Activated CD8-positive, alpha-beta memory T cell treated with anti-CD3 and anti-CD28 coated beads, Interleukin-2, amount 50 U/mL, for 4 hours (primary cell): Measurements from ENCODE around the gene GLI3.

Experiments used
- DNase-seq: peaks from one replicate; pipeline ENCODE4 v3.0.0-alpha.2; 2020

GLI3 gene

DNA sequence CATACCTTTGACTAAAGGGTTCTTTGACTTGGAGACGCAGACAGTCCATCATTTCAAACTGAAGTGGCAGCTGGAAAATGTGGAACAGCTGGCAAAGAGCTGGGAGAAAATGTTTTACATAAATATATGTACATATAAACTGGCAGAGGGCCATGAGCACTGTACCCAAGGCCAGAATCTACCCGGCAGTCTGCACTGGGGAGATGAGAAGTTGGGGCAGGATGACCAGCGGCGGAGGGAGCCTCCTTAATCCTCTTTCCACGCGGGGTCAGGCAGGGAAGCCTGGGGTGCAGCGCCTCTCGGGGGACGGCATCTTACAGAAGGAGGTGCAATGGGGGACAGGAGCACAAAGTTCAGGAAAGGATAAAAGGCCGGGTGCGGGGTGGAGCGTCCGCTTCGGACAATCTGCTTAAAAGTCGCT is 1.3 kb downstream of the GLI3 start:
- DNase-seq: no peak

DNA sequence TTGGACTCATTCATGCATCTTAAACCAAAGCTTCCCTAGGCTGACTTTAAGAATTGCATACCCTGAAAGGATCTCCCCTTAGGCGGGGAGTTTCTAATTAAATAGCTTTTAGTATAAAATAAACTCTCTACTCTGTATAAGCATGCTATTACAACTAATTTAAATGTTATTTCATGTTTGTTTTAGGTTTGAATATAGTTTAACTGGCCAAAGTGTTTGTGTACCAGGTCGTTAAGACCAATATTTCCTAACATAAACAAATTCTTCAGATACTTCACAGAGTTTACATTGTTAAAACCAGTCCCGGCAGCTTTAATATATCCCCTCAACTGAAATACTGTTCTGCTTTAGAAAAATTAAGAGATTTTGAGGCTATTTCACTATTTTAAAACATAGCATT is 2.3 kb downstream of the GLI3 start:
- DNase-seq: no peak

DNA sequence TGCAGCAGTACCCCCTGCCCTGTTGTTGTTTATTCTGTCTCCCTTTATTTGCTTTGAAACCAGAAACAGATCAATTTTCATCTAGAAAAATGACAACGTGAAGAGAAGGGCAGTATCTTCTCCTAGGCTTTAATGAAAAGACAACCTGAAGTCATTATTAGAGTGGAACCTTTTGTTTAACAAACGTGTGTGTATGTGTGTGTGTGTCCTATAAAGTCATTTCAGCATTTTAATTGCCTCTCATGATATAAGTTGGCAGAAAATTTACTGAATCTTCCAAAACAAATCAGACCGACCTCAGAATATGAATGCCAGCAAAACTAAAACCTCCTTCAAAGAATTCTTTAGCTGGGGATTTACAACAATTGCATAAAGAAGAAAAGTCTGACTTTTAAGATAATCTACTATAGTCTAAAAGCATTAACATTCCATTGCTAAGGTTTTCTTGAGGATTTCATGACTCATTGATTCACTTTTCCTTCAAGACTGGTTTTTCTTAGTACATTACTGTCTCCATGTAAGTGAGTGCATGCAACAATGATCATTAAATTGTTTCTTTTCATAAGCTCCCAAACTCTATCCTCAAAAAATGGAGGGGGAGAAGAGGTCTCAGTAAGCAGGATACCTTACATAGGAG is 3.2 kb downstream of the GLI3 start:
- no peak for DNase-seq

DNA sequence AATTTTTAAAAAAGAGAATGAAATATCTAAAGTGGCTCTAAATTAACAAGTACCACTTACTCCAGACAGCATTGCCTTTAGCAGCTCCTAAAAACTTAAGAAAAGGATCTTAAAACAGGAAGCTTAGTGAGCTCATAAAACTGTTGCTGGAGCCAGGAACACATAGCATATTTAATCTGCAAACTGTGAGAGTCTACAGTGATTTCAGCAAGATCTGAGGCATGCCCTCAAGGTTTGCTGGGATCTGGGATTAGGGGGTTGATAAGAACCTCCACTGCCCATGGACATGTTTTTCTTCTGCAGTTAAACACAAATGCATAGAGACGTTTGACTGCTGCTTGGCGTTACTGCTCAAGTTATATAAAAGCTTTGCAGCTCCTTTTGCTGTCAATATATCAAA is 3.8 kb downstream of the GLI3 start:
- DNase-seq: no peak

DNA sequence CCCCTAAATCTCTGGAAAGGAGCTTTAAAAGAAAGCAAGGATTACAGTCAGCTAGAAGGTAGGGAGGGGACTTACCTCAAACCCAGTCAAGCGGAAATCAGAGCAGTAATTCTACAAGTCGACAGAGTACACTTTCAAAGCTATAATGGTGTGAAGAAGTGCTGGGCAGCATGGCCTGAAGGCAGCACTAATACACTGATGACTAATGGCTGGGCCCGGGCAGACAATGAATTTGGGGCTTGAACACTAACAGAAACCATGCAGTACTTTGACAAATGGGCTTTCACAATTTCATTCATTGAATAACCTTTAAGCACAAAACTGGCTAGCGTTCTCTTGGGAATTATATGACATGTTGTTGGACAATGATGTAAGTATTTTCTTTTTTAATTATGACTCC is 4.7 kb downstream of the GLI3 start:
- DNase-seq: no peak

DNA sequence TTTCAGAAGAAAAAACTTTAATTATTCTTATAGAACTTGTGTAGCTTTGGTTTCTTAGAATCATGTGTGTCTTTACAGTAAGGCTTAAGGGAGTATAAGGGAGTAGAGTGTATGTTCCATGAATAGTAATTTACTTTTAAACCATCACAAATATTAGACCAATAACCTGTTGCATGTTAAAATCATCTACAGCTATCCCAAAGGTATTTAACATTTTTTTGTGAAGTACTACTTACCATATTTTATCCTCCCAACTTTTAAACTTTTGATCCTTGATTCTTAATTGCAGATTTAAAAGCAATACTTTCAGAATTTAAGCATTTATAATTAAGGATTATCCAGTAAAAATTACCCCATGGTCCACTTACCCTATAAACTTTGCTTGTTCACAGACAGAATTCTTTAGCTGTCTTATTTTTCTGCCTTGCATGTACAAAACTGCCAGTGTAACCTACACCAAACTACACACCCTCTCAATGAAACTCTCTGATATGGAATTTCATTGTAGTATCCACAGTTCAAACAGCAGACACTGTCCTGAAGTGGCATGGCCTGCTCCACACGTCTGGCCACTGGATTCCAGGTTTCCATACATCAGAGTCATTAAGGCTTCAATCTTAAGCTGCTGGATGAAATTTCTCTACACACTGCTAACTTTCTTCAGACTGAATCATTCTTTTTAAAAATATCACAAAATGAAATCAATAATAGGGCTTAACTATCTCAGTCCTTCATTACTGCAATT is 5.8 kb downstream of the GLI3 start:
- DNase-seq: no peak

DNA sequence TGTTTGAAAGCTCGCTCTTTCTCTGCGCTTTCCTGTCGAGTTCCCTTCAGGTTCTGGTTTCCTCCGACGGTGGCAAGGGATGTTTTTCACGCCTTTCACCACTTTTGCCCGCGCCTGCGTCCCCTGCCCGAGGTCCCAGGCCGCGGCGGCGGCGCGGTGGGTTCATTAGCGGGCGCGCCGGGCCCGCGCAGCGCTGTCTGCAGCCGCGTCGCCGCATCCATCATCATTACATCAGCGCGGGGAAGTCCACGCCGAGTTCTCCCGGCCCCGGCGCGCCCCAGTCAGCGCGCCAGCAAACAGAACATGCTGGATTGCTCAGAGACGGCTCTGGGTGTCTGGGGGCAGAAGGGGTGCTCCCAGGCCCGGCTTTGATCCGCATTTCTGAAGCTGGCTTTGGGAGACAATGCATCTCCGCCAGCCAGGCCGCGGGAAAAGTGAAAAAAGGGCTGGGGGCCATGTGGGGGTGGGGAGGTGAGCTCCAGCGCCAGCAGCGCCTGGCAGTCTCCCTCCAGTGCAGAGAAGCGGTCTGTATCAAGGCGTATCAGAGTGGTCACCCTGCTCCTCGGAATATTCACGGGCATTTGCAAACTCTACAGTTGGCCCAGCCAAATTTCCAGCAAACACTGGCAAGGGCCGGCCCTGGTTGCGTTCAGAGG is 8.9 kb downstream of the GLI3 start:
- DNase-seq: no peak

DNA sequence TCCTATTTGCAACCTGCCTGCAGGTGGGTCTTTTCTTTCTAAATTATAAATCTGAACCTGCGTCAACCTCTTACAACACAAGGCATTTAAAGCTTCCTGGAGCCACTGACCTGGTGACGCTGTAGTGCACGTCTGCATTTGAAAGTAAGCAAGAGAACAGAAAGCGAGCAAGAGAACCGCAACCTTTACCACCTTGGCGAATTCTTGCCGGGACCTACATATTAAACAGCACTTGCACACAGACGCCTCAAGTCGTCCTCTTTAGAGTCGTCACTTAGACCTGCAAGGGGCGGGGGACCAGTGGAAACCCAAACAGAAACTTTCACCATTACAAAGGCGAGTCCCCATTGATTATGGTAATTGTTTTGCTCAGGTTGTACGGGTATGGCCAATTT is 9.5 kb downstream of the GLI3 start:
- no peak for DNase-seq

DNA sequence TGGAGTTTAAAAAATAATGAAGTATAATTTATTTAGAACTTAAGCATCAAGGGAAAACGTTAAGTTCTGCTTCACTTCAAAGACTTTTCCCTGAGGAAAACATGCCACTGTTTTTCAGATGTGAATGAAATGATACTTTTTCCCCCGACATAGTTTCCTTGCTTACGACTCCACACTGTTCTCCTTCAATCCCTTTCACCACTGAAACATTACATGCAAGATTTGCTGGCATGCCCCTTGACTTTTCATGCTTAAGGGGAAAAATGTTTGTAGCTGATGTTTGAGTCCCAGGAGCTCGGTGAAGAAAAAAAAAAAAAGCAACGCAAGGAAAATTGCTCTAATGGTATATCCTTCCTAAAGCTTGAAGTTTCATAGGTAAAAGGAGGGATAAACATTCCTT is 10.0 kb downstream of the GLI3 start:
- no peak for DNase-seq

DNA sequence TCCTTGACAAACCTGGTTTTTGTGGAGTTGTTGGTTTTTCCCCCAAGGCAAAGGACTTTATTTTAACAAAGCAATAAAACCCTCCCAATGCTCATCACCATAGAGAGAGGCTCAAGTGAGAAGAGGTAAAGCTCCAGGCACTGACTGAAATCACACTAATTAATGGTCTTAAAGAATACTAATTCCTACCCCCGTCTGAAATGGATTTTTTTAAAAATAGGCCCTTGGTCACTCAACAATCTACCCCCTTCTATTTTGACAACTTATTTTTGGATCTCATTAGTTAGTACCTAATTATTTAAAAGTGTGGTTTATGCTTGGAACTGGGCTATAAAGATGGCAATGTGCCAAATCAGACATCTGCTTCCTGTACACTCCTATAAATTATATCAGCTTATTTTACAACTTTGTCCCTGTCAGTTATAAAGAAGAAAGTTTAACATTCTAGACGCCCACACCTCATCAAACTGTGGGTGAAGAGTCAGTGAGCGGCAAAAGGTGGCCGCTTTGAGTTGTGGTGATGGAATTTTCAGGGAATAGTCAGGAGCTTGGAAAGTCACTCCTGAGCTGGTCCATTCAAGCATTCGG is 10.6 kb downstream of the GLI3 start:
- no peak for DNase-seq

DNA sequence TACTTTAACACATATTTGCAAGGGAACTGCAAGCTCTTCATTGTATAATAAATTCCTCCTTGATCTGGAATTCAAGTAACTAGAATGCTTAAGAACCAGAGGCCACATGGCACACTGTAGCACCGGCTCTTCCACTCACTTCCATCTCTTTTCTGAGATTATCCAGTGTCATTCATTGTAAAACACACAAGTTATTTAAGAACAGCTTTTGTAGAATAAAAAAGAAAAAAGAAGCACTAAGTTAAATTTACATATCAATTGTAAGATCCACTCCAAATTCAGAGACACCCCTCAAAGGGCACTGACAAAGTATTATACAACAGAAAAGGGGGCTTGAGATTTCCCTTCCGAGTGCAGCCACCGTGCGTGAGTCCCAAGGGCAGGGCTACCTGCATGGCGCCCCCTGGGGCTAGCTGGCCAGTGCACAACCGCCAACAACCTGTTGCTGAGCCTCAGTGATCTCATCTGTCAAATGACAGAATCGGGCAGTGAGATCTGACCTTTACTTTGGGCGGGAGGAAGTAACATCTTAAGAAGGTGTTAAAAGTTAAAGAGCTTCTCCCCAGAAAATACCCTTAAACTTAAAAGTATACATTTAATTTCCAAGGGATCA is 12.5 kb downstream of the GLI3 start:
- DNase-seq: no peak

DNA sequence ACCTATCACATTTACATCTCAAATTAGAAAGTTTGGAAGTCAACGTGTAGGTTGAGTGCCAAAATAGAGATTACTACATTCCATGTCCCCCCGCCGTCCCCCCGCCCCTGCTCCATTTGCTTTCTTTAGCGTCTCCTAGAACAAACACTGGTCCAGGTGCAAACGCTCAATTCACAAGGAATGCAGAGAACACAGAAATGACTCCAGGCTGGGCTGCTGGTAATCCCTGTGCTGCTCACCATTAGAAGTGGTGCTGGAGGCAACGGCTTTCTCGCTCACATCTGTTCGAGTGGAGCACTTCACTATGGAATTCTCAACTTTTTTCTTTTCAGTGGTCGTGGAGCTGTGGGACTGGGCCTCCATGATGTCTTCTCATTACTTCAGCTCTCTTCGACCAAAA is 14.1 kb downstream of the GLI3 start:
- no peak for DNase-seq

DNA sequence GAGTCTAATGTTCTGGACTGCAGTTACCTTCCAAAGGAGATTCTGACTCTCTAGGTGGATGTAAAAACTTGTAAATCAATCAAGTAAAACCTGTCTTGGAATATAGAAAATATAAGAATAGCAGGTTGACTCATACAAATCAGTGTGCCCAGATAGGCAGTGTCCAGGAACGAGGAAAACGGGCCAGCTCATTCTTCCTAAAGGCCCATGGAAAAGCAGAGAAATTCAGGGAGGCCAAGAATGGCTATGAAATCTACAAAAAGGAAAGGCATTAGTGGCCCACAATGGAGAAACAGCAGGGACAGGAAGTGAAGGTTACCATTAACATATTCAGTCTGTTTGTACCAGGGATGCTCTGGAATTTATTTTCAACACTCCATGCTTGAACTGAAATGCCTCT is 14.9 kb downstream of the GLI3 start:
- no peak for DNase-seq

DNA sequence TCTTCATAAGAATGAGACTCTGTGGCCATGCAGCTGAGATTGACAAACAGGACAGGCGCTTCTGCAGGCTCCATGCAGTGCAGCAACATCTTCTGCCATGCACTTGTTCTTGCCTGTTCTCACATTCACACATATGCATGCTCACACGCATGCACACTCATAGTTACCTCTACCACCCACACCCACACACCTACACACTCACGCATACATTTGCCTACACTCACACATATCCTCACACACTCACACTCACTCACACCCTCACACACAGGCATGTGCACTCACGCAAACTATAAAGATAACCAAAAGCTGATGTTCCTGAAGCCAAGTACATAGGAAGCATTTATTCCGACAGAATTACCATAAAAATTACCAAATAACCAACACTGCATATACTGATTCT is 15.7 kb downstream of the GLI3 start:
- DNase-seq: no peak

DNA sequence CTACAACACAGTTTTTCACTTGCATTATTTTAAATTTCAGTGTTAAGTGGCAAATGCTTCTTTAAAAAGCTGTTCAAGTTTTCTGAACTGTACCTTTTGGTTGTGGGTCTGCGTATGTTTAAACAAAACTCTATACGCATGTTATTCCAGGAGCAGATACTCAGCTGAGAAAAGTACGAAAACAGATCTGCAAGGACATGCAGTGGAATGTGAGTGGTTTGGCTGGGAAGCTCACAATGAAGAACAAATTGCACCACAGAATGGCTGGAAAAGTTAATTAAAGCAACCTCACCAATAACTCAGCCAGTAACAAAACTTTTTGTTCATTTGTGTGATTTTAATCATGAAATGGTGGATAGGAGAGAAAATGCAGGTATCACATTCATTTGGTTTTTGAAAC is 17.6 kb downstream of the GLI3 start:
- DNase-seq: no peak

DNA sequence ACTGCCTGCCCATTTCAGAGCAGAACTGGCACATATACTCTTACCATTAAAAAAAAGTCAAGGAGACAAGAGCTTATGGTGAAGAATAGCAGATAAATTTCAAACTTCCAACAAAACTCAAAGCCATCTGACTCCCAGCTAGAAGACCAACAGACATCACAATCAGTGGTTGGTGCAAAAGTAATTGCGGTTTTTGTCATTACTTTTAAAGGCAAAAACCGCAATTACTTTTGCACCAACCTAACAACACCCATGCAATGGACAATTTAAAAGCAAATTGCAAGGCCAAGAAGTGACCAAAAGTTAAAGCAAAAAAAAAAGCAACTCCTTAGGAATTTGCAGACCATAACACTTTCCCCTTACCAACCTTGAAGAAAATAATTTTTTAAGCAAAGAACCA is 18.8 kb downstream of the GLI3 start:
- DNase-seq: no peak

DNA sequence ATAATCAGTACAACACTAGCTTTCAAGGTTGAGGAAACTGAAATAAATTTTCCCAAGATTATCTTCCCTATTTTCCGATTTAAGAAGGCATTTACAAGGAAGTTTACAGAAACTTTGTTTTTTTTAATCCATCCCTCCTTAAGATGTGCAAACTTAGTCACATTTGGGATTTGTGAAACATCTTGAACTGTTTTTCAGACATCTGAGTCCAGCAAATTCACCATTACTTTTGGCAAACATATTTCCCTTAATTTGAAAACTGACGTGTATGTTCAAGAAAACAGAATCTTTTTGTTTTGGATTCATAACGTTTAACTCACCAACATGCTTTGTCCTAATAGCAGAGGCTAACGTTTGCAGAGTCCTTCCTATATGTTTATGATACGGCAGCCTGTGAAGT is 19.5 kb downstream of the GLI3 start:
- DNase-seq: no peak

DNA sequence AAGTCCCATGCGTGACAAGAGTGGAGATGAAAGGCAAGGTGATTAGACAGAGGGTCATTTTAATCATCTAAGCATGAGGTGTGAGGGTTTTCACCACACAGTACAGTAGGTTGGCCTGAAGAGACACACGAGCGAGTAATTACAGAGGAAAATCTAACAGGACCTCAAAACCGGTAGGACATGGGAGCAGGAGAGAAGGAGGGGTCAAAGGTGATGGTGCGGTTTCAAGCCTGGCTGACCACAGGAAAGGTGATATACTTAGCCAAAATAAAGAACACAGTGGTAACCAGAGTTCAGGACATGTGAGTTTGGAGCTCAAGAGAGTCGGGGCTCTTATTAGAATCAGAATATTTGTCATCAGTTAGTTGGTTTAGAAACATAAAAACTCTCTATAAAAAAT is 20.0 kb downstream of the GLI3 start:
- no peak for DNase-seq

DNA sequence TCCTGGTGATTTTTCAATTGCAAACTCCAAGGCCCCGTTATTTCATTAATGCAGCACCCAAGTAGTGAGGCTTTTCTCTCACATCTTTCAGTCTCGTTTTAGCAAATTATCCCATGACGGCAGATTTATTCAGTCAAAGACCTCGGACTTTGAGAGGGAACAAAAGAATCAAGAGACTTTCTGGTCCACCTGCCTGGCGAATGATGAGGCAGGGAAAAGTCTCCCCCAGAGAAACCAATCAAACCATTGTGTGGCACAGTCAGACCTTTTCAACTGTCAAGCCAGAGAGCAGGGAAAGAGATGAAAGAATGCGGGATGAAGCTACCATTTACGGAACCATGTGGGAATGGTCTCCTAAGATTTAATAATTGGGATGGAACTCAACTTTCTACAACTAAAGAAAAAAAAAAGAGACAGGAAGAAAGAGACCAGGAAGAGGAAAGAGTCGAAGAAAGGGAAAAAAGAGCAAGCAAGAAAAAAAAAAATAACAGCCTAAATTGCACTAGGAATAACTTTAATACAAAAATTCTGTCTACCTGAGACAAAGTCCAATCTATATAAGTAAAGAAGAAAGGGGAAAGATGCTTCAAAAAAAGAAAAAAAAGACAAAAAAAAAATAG is 22.8 kb downstream of the GLI3 start:
- no peak for DNase-seq

DNA sequence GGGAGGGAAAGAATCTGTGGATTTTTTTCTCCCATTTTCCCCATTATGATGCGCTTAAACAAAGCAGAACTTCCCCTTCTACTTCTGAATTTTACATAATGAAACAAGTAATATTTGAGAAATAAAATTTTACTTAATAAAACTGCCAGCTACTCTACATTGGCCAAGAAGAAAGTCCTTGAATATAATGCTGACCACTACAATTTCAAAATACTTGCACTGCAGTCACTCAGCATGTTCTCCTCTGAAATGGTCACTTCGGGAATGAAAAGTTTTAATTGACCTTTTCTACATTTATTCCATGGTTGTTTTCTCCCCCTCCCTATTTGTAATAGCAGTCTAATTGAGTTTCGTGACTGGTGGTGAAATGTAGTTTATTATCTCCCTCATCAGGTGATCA is 23.9 kb downstream of the GLI3 start:
- no peak for DNase-seq

DNA sequence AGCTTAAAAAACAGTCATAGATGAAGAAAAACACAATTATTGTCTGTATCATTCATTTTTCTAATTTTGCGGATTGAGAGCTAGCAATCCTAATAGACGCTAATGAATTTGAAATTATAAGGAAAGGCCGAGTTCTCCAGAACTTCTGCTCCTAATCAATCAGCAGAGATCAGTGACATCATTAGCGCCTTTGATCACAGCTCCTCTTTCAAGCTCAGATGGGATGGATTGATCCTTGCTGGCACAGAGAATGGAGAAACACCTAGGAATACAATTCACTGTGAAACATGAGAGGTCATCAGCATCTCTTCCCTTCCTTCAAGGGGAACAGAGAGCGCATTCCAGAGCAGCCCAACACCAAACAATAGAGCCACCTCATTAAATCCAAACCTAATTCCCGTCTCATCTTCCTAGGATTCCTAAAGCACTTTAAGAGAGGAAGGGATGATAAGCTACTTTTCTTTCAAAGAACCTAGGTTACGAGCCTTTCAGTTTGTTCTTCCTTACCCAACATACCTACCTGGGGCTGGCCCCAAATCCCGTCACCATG is 24.4 kb downstream of the GLI3 start:
- DNase-seq: no peak

DNA sequence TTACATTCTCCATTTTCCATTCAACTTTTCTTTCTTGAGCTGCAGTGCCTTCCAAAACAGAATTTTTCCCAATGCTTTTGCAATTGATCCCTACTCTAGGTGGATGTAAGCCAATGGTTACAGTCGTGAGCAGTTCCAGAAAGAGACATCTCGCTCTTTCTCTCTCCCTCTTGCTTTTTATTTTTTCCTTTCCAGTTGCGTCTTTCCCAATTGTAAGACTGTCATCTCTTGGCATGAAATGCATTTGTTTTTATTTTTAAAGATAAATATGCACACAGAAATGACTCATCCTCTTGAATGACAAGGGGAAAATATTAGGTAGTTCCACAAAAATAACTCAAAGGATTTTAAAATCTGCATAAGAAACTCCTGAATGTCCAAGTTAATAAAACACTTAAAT is 25.1 kb downstream of the GLI3 start:
- DNase-seq: no peak

DNA sequence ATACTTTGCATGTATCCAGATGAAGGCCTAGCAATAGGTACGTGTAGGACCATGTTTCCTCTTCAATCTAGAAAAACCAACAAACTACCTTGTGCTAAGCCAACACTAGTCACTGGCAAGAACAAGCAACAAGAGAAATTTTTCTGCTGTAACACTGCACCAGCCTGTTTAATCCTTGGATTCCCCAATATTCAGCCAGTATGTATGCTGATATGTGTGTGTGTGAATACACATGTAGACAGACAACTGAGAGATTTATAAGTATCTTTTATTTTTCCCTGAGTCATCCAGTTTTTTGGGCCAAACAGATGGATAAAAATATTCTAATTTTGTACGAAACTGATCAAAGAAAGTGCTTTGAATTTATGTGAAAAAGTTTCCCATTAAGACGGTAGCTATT is 26.2 kb downstream of the GLI3 start:
- no peak for DNase-seq
